Glutamatergic neuron (in vitro differentiated cells): Measurements from ENCODE around the gene NXPH4. TPM values are rescaled to one million over a fixed set of nuclear protein-coding genes. Genes with fewer than 3 reads are reported as not detected.

Experiments
- microRNA-seq: library from miRNA; unstranded; fragments of <30 nt; microRNA quantifications from one replicate; pipeline ENCODE4, GENCODE V29; 2020; ENCODE audit not compliant: unreplicated experiment
- total RNA-seq: library from RNA; stranded (reverse); fragmentation: NEBNext Ultra II Directional; extraction: Animal tissue kit (Norgen Biotek cat#: 25700); gene quantifications from one replicate; pipeline ENCODE4 v1.2.1, GENCODE V29; 2021; ENCODE audit not compliant: unreplicated experiment

NXPH4 gene
- total RNA-seq, 1 donor from 2014 or later: 10.5 TPM

Small RNA genes within 50 kb of the gene (microRNA-seq; reads per million reads assigned to microRNA genes)
- 13.2 reads per million, percentile 53 among the genes with 10 or more reads in this experiment for gene MIR1228

Other genes with a start within 250 kb of the NXPH4 start
- 23.5 TPM for gene ZBTB39, start 210.2 kb upstream of the NXPH4 start, total RNA-seq
- gene TAC3, start 200.3 kb upstream of the NXPH4 start, total RNA-seq: 0.74 TPM
- 0.64 TPM for gene MYO1A, start 166.7 kb upstream of the NXPH4 start, total RNA-seq
- gene NEMP1, start 138.0 kb upstream of the NXPH4 start, total RNA-seq: 11.5 TPM
- 20.0 TPM for gene NAB2, start 127.7 kb upstream of the NXPH4 start, total RNA-seq
- gene STAT6, start 105.4 kb upstream of the NXPH4 start, total RNA-seq: 34.4 TPM
- 125 TPM for gene LRP1, start 88.3 kb upstream of the NXPH4 start, total RNA-seq
- gene LRP1-AS, start 69.2 kb upstream of the NXPH4 start, total RNA-seq: not detected
- 165 TPM for gene SHMT2, start 12.9 kb downstream of the NXPH4 start, total RNA-seq
- gene STAC3, start 34.4 kb downstream of the NXPH4 start, total RNA-seq: 12.1 TPM
- 106 TPM for gene R3HDM2, start 214.2 kb downstream of the NXPH4 start, total RNA-seq
- gene INHBC, start 218.0 kb downstream of the NXPH4 start, total RNA-seq: not detected
- 18.0 TPM for gene INHBE, start 238.5 kb downstream of the NXPH4 start, total RNA-seq
- gene GLI1, start 243.0 kb downstream of the NXPH4 start, total RNA-seq: 2.3 TPM